HEK293 (cell line): ENCODE measurements around the gene BATF3.
A peak's percentile ranks its signal among the peaks of the same experiment; 100 is the strongest.

Experiments used
- FEZF1 ChIP-seq: fragments of 450-650 bp; formaldehyde crosslinking; IDR thresholded peaks from 2 replicates; pipeline ENCODE4 v1.5.1; 2016; ENCODE audit warnings: missing biosample characterization, missing genetic modification characterization
- GFI1B ChIP-seq: fragments of 450-650 bp; formaldehyde crosslinking; IDR thresholded peaks from 2 replicates; pipeline ENCODE4 v1.5.1; 2016; ENCODE audit warnings: missing biosample characterization, missing genetic modification characterization
- KLF1 ChIP-seq: fragments of 450-650 bp; formaldehyde crosslinking; IDR thresholded peaks from 2 replicates; pipeline ENCODE4 v1.5.1; 2016; ENCODE audit warnings: missing biosample characterization, missing genetic modification characterization
- OSR2 ChIP-seq: fragments of 450-650 bp; formaldehyde crosslinking; IDR thresholded peaks from 2 replicates; pipeline ENCODE4 v1.5.1; 2016; ENCODE audit warnings: missing biosample characterization, missing genetic modification characterization
- SALL2 ChIP-seq: fragments of 450-650 bp; formaldehyde crosslinking; IDR thresholded peaks from 2 replicates; pipeline ENCODE4 v1.5.0; 2017; ENCODE audit warnings: missing biosample characterization, mild to moderate bottlenecking, missing genetic modification characterization, borderline replicate concordance
- SCRT1 ChIP-seq: fragments of 450-650 bp; formaldehyde crosslinking; IDR thresholded peaks from 2 replicates; pipeline ENCODE4 v1.5.1; 2016; ENCODE audit warnings: missing biosample characterization, missing genetic modification characterization, borderline replicate concordance
- ZFHX2 ChIP-seq: fragments of 450-650 bp; formaldehyde crosslinking; conservative IDR thresholded peaks from 2 replicates; pipeline ENCODE4 v1.5.1; 2016; ENCODE audit warnings: missing biosample characterization, missing genetic modification characterization
- ZNF114 ChIP-seq: fragments of 450-650 bp; formaldehyde crosslinking; IDR thresholded peaks from 2 replicates; pipeline ENCODE4 v1.5.0; 2017; ENCODE audit warnings: missing biosample characterization, missing genetic modification characterization
- ZNF132 ChIP-seq: fragments of 450-650 bp; formaldehyde crosslinking; IDR thresholded peaks from 2 replicates; pipeline ENCODE4 v1.5.1; 2017; ENCODE audit warnings: missing biosample characterization, missing genetic modification characterization, borderline replicate concordance
- ZNF146 ChIP-seq: fragments of 450-650 bp; formaldehyde crosslinking; IDR thresholded peaks from 2 replicates; pipeline ENCODE4 v1.5.1; 2016; ENCODE audit warnings: missing biosample characterization, missing genetic modification characterization
- ZNF157 ChIP-seq: fragments of 450-650 bp; formaldehyde crosslinking; IDR thresholded peaks from 2 replicates; pipeline ENCODE4 v1.5.1; 2016; ENCODE audit warnings: missing biosample characterization, missing genetic modification characterization
- ZNF292 ChIP-seq: fragments of 450-650 bp; formaldehyde crosslinking; IDR thresholded peaks from 2 replicates; pipeline ENCODE4 v1.5.1; 2016; ENCODE audit warnings: low read depth, missing biosample characterization, missing genetic modification characterization, borderline replicate concordance
- ZNF302 ChIP-seq: fragments of 450-650 bp; formaldehyde crosslinking; IDR thresholded peaks from 2 replicates; pipeline ENCODE4 v1.5.1; 2016; ENCODE audit warnings: missing biosample characterization, missing genetic modification characterization, low read depth
- ZNF423 ChIP-seq: fragments of 450-650 bp; formaldehyde crosslinking; IDR thresholded peaks from 2 replicates; pipeline ENCODE4 v1.5.1; 2016; ENCODE audit warnings: missing biosample characterization, missing genetic modification characterization
- ZNF48 ChIP-seq: fragments of 450-650 bp; formaldehyde crosslinking; IDR thresholded peaks from 2 replicates; pipeline ENCODE4 v1.5.1; 2016; ENCODE audit warnings: missing biosample characterization, missing genetic modification characterization
- ZNF529 ChIP-seq: fragments of 450-650 bp; formaldehyde crosslinking; IDR thresholded peaks from 2 replicates; pipeline ENCODE4 v1.5.1; 2017; ENCODE audit warnings: missing genetic modification characterization, missing biosample characterization; ENCODE audit not compliant: insufficient replicate concordance
- ZNF600 ChIP-seq: fragments of 450-650 bp; formaldehyde crosslinking; IDR thresholded peaks from 2 replicates; pipeline ENCODE4 v1.5.1; 2016; ENCODE audit warnings: missing biosample characterization, missing genetic modification characterization
- ZNF623 ChIP-seq: fragments of 450-650 bp; formaldehyde crosslinking; IDR thresholded peaks from 2 replicates; pipeline ENCODE4 v1.5.1; 2016; ENCODE audit warnings: missing biosample characterization, missing genetic modification characterization
- ZNF654 ChIP-seq: fragments of 450-650 bp; formaldehyde crosslinking; IDR thresholded peaks from 2 replicates; pipeline ENCODE4 v1.5.1; 2016; ENCODE audit warnings: low read depth, missing biosample characterization, missing genetic modification characterization
- ZNF747 ChIP-seq: fragments of 450-650 bp; formaldehyde crosslinking; IDR thresholded peaks from 2 replicates; pipeline ENCODE4 v1.5.1; 2016; ENCODE audit warnings: missing biosample characterization, missing genetic modification characterization
- TF ChIP-seq, protein P1 (sequence below): fragments of 450-650 bp; formaldehyde crosslinking; IDR thresholded peaks from 2 replicates; pipeline ENCODE4 v1.5.1; 2016; ENCODE audit warnings: missing biosample characterization, missing genetic modification characterization
- TF ChIP-seq, protein P2 (sequence below): fragments of 450-650 bp; formaldehyde crosslinking; IDR thresholded peaks from 2 replicates; pipeline ENCODE4 v1.5.1; 2016; ENCODE audit warnings: missing biosample characterization, missing genetic modification characterization
- TF ChIP-seq, protein P3 (sequence below): fragments of 450-650 bp; formaldehyde crosslinking; IDR thresholded peaks from 2 replicates; pipeline ENCODE4 v1.5.1; 2016; ENCODE audit warnings: missing biosample characterization, missing genetic modification characterization
- TF ChIP-seq, protein P4 (sequence below): fragments of 450-650 bp; formaldehyde crosslinking; IDR thresholded peaks from 2 replicates; pipeline ENCODE4 v1.5.1; 2016; ENCODE audit warnings: missing biosample characterization, missing genetic modification characterization, borderline replicate concordance
- TF ChIP-seq, protein P5 (sequence below): fragments of 450-650 bp; formaldehyde crosslinking; IDR thresholded peaks from 2 replicates; pipeline ENCODE4 v1.5.1; 2016; ENCODE audit warnings: missing biosample characterization, missing genetic modification characterization, low read depth

The BATF3 gene

DNA sequence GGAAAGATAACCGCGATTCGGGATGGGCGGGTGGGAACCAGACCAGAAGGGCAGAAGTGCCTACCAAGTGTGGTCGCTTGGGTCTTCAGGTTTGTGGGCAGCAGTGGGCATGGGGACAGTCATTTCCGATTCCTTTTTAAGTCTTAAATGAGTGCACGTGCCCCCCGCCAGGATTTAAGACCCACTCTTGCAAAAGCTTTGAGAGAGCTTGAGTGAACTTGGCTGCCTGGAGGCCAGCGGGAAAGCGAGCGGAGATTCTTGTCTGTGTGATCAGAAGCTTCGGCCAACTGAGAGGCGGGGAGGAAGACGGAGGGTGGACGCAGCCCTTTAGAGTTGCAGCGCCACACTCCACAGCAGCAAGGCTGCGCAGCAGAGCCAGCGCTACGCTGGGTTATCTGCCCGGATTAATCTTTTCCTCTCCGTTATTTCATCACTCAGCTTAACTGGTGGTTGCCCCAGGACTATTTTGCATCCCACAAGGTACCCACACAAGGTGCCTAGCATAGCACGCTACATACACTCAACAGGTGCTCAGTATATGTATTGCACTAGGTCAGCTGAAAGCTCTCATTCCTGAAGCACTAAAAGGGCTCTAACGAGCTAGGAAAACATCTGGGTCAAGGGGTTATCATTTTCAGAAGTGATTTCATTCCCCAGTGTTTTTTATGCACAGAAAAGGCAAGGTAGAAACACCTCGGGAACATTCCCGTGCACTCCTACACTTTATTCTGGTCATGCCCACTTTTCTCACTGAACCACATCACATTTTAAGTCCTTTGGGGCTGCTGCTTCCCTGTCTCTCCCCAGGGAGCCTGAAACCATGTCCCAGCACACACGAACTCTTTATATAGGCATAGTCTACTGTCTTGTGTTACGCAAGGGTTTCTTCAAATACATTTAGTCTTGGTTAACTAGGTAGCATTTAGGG is 1.5 kb upstream of the BATF3 start (continued):
- TF ChIP-seq ZNF747 (tag by site-specific recombination) (no peak), ZNF529 (tag by site-specific recombination) (no peak), GFI1B (tag by site-specific recombination) (no peak), ZNF114 (tag by site-specific recombination) (no peak), SALL2 (tag by site-specific recombination) (no peak), ZNF157 (tag by site-specific recombination) (no peak), ZNF654 (tag by site-specific recombination) (no peak), ZNF132 (tag by site-specific recombination) (no peak), ZNF423 (tag by site-specific recombination) (no peak), ZNF48 (tag by site-specific recombination) (no peak), ZNF302 (no peak), ZNF600 (tag by site-specific recombination) (peak; percentile 80), ZNF292 (tag by site-specific recombination) (no peak), KLF1 (tag by site-specific recombination) (no peak), ZFHX2 (tag by site-specific recombination) (peak; percentile 78), OSR2 (tag by site-specific recombination) (peak; percentile 32; the same call in 1 of the 2 replicates), ZNF146 (tag by site-specific recombination) (no peak), ZNF623 (tag by site-specific recombination) (peak; percentile 22; the same call in 1 of the 2 replicates), SCRT1 (tag by site-specific recombination) (peak; percentile 99), FEZF1 (peak; percentile 59)
- TF ChIP-seq, protein P1, sequence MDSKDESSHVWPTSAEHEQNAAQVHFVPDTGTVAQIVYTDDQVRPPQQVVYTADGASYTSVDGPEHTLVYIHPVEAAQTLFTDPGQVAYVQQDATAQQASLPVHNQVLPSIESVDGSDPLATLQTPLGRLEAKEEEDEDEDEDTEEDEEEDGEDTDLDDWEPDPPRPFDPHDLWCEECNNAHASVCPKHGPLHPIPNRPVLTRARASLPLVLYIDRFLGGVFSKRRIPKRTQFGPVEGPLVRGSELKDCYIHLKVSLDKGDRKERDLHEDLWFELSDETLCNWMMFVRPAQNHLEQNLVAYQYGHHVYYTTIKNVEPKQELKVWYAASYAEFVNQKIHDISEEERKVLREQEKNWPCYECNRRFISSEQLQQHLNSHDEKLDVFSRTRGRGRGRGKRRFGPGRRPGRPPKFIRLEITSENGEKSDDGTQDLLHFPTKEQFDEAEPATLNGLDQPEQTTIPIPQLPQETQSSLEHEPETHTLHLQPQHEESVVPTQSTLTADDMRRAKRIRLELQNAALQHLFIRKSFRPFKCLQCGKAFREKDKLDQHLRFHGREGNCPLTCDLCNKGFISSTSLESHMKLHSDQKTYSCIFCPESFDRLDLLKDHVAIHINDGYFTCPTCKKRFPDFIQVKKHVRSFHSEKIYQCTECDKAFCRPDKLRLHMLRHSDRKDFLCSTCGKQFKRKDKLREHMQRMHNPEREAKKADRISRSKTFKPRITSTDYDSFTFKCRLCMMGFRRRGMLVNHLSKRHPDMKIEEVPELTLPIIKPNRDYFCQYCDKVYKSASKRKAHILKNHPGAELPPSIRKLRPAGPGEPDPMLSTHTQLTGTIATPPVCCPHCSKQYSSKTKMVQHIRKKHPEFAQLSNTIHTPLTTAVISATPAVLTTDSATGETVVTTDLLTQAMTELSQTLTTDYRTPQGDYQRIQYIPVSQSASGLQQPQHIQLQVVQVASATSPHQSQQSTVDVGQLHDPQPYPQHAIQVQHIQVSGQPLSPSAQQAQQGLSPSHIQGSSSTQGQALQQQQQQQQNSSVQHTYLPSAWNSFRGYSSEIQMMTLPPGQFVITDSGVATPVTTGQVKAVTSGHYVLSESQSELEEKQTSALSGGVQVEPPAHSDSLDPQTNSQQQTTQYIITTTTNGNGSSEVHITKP, result no peak
- TF ChIP-seq, protein P2, sequence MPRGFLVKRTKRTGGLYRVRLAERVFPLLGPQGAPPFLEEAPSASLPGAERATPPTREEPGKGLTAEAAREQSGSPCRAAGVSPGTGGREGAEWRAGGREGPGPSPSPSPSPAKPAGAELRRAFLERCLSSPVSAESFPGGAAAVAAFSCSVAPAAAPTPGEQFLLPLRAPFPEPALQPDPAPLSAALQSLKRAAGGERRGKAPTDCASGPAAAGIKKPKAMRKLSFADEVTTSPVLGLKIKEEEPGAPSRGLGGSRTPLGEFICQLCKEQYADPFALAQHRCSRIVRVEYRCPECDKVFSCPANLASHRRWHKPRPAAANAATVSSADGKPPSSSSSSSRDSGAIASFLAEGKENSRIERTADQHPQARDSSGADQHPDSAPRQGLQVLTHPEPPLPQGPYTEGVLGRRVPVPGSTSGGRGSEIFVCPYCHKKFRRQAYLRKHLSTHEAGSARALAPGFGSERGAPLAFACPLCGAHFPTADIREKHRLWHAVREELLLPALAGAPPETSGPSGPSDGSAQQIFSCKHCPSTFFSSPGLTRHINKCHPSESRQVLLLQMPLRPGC (tag by site-specific recombination), result no peak
- TF ChIP-seq, protein P3, sequence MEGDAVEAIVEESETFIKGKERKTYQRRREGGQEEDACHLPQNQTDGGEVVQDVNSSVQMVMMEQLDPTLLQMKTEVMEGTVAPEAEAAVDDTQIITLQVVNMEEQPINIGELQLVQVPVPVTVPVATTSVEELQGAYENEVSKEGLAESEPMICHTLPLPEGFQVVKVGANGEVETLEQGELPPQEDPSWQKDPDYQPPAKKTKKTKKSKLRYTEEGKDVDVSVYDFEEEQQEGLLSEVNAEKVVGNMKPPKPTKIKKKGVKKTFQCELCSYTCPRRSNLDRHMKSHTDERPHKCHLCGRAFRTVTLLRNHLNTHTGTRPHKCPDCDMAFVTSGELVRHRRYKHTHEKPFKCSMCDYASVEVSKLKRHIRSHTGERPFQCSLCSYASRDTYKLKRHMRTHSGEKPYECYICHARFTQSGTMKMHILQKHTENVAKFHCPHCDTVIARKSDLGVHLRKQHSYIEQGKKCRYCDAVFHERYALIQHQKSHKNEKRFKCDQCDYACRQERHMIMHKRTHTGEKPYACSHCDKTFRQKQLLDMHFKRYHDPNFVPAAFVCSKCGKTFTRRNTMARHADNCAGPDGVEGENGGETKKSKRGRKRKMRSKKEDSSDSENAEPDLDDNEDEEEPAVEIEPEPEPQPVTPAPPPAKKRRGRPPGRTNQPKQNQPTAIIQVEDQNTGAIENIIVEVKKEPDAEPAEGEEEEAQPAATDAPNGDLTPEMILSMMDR (tag by site-specific recombination), result peak; percentile 63; the same call in 1 of the 2 replicates
- TF ChIP-seq, protein P4, sequence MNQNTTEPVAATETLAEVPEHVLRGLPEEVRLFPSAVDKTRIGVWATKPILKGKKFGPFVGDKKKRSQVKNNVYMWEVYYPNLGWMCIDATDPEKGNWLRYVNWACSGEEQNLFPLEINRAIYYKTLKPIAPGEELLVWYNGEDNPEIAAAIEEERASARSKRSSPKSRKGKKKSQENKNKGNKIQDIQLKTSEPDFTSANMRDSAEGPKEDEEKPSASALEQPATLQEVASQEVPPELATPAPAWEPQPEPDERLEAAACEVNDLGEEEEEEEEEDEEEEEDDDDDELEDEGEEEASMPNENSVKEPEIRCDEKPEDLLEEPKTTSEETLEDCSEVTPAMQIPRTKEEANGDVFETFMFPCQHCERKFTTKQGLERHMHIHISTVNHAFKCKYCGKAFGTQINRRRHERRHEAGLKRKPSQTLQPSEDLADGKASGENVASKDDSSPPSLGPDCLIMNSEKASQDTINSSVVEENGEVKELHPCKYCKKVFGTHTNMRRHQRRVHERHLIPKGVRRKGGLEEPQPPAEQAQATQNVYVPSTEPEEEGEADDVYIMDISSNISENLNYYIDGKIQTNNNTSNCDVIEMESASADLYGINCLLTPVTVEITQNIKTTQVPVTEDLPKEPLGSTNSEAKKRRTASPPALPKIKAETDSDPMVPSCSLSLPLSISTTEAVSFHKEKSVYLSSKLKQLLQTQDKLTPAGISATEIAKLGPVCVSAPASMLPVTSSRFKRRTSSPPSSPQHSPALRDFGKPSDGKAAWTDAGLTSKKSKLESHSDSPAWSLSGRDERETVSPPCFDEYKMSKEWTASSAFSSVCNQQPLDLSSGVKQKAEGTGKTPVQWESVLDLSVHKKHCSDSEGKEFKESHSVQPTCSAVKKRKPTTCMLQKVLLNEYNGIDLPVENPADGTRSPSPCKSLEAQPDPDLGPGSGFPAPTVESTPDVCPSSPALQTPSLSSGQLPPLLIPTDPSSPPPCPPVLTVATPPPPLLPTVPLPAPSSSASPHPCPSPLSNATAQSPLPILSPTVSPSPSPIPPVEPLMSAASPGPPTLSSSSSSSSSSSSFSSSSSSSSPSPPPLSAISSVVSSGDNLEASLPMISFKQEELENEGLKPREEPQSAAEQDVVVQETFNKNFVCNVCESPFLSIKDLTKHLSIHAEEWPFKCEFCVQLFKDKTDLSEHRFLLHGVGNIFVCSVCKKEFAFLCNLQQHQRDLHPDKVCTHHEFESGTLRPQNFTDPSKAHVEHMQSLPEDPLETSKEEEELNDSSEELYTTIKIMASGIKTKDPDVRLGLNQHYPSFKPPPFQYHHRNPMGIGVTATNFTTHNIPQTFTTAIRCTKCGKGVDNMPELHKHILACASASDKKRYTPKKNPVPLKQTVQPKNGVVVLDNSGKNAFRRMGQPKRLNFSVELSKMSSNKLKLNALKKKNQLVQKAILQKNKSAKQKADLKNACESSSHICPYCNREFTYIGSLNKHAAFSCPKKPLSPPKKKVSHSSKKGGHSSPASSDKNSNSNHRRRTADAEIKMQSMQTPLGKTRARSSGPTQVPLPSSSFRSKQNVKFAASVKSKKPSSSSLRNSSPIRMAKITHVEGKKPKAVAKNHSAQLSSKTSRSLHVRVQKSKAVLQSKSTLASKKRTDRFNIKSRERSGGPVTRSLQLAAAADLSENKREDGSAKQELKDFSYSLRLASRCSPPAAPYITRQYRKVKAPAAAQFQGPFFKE, result no peak
- TF ChIP-seq, protein P5, sequence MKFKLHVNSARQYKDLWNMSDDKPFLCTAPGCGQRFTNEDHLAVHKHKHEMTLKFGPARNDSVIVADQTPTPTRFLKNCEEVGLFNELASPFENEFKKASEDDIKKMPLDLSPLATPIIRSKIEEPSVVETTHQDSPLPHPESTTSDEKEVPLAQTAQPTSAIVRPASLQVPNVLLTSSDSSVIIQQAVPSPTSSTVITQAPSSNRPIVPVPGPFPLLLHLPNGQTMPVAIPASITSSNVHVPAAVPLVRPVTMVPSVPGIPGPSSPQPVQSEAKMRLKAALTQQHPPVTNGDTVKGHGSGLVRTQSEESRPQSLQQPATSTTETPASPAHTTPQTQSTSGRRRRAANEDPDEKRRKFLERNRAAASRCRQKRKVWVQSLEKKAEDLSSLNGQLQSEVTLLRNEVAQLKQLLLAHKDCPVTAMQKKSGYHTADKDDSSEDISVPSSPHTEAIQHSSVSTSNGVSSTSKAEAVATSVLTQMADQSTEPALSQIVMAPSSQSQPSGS (tag by site-specific recombination), result no peak
